HG03442 (cell line): ENCODE results near the gene SACM1L.

Source experiments
- ATAC-seq: cut with Tn5 transposase; IDR thresholded peaks from one replicate; pipeline ENCODE4 v1.9.1; 2021; ENCODE audit warnings: mild to moderate bottlenecking, moderate library complexity; ENCODE audit not compliant: unreplicated experiment

SACM1L gene

GRCh38 chr3:45688882-45689786 lies at the start of gene SACM1L:
SACM1L (plus strand) TSS chr3:45689396; CDS start chr3:45689466, 70 bp downstream.
- peak; percentile 80 for ATAC-seq

GRCh38 chr3:45640091-45640507 lies 49.1 kb upstream of the SACM1L start:
- no peak for ATAC-seq

GRCh38 chr3:45640724-45641361 lies 48.4 kb upstream of the SACM1L start:
- ATAC-seq: no peak

GRCh38 chr3:45641756-45642155 lies 47.4 kb upstream of the SACM1L start:
- ATAC-seq: no peak

GRCh38 chr3:45642731-45643152 lies 46.5 kb upstream of the SACM1L start:
- no peak for ATAC-seq

- no peak for ATAC-seq
Measured at GRCh38 chr3:45644063-45644790, 45.0 kb upstream of the SACM1L start.

- ATAC-seq: no peak
Measured at GRCh38 chr3:45644791-45645201, 44.4 kb upstream of the SACM1L start.

- ATAC-seq: no peak
Measured at GRCh38 chr3:45646051-45646585, 43.1 kb upstream of the SACM1L start.

GRCh38 chr3:45647148-45647619 lies 42.0 kb upstream of the SACM1L start:
- ATAC-seq: no peak

GRCh38 chr3:45653205-45653604 lies 36.0 kb upstream of the SACM1L start:
- ATAC-seq: no peak

GRCh38 chr3:45654397-45654944 lies 34.7 kb upstream of the SACM1L start:
- ATAC-seq: no peak

GRCh38 chr3:45655906-45656305 lies 33.3 kb upstream of the SACM1L start:
- no peak for ATAC-seq

- peak; percentile 45 for ATAC-seq
Measured at GRCh38 chr3:45656575-45657363, 32.4 kb upstream of the SACM1L start.

- peak; percentile 78 for ATAC-seq
Measured at GRCh38 chr3:45657853-45658252, 31.3 kb upstream of the SACM1L start.

GRCh38 chr3:45659661-45660566 lies 29.3 kb upstream of the SACM1L start:
- no peak for ATAC-seq

GRCh38 chr3:45660567-45660901 lies 28.7 kb upstream of the SACM1L start:
- no peak for ATAC-seq

- ATAC-seq: peak; percentile 76
Measured at GRCh38 chr3:45664578-45664977, 24.6 kb upstream of the SACM1L start.

GRCh38 chr3:45665101-45665572 lies 24.1 kb upstream of the SACM1L start:
- ATAC-seq: no peak
